Measurements from ENCODE around the gene TWIST2.

DNA sequence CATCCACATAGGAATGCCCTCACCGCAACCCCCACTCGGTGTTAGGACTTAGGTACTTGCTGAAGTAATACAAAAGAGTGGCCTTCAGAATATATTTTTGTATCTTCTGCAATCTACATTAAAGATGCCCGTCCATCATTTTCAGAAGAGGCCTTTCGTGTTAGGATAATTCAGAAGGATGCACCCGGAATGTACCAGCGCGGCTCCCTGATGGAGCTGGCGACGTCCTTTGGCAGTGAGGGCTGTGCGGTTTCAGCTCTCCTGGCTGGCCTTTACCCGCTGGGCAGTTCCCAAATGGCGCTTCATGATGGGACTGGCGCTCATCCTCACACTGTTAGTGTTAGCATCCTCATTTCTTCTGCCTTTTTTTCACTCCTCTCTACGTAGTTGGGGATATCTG lies 15.3 kb downstream of the TWIST2 start:
- no peak for TF ChIP-seq POLR2AphosphoS5 (IDR thresholded peaks at IDR 0.05)
- TF ChIP-seq CTCF (IDR thresholded peaks at IDR 0.05) = no peak

All from esophagus muscularis mucosa (tissue), 3 donors.